Measurements from ENCODE around the gene SHPK. TPM values are rescaled to one million over a fixed set of nuclear protein-coding genes. Genes with fewer than 3 reads are reported as not detected.

The SHPK gene
- total and polyA plus RNA-seq, 8 donors: 10.4 to 16.8 (median 13.8) TPM

DNA sequence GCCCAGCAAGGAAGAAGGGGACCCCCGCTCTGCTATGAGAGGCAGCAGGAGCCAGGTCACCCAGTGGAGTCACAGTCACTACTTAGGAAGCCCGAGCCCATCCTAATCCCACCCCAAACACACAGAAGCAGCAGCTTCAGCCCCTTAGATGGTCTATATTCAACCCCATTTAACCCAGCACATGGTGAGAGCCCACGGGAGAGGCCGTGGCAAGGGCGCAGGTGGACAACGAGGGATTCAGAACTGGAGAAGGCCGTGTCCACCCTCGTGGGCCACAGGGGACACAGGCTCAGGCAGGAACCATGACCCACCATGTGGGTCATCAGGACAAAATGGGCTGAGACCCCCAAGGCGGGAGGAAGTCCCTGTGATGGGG is 76.8 kb downstream of the SHPK start:
- Histone ChIP-seq H3K4me3 (no peak overlapping the region), H3K27ac (no peak overlapping the region), H3K27me3 (peaks cover 0 to 44% of the 10 kb centered on the region in 2 donors), H3K36me3 (no peaks in the 10 kb centered on the region), H3K4me1 (no peaks in the 10 kb centered on the region), H3K9me3 (no peaks in the 10 kb centered on the region)
- ATAC-seq (no peak), DNase-seq (no peak)
- intact Hi-C loops (cut with DNase I): no loop called here
- TF ChIP-seq, protein P1, sequence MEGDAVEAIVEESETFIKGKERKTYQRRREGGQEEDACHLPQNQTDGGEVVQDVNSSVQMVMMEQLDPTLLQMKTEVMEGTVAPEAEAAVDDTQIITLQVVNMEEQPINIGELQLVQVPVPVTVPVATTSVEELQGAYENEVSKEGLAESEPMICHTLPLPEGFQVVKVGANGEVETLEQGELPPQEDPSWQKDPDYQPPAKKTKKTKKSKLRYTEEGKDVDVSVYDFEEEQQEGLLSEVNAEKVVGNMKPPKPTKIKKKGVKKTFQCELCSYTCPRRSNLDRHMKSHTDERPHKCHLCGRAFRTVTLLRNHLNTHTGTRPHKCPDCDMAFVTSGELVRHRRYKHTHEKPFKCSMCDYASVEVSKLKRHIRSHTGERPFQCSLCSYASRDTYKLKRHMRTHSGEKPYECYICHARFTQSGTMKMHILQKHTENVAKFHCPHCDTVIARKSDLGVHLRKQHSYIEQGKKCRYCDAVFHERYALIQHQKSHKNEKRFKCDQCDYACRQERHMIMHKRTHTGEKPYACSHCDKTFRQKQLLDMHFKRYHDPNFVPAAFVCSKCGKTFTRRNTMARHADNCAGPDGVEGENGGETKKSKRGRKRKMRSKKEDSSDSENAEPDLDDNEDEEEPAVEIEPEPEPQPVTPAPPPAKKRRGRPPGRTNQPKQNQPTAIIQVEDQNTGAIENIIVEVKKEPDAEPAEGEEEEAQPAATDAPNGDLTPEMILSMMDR (IDR thresholded peaks at IDR 0.05): no peak

DNA sequence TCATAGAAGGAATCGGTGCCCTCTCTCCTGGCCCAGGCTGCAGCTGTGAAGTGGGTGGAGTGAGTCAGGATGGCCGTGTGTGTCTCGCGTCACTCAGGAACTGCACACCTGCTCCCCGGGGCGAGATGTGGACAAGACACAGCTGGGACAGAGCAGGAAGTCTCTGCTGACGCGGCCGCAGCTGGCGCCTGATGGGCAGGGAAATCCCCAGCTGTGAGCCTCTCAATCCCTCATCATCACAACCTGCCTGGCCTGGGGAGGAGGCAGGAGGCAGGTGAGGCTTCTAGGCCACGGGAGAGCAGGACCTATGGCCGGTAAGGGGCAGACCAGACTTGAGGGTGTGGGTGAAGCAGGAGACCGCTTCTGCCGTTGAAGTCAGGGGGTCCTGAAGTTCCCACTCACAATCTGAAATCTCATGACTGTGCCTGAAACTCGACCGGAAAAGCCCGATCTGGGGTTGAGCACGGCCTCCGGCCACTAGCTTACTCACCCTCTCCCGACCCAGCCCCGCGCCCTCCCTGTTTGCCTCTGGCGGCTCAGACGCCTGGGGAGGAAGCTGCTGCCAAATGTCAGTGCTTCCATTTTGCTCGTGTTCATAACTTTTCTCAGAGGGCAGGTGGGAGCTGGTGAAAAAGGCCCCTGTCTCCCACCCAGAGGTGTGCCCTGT is 77.3 kb downstream of the SHPK start:
- H3K27me3 ChIP-seq: peaks cover 0 to 49% of the 10 kb centered on the region in 2 donors
- intact Hi-C loops (cut with DNase I): no loop called here
- H3K4me3 ChIP-seq: no peak overlapping the region

More for the DNA sequence above, 77.3 kb downstream of the SHPK start:
- H3K27ac ChIP-seq: no peak overlapping the region
- ATAC-seq (peak; percentile 26), DNase-seq (peak in 2 of 4 donors; percentile 27 to 48)
- no peaks in the 10 kb centered on the region for H3K36me3 ChIP-seq
- H3K4me1 ChIP-seq: no peaks in the 10 kb centered on the region
- TF ChIP-seq, protein P1 (IDR thresholded peaks at IDR 0.05): no peak
- no peaks in the 10 kb centered on the region for H3K9me3 ChIP-seq

Other genes with a start within 250 kb of the SHPK start
- under 1 TPM; 0.24 to 0.87 TPM for gene OR3A2, start 249.9 kb downstream of the SHPK start, total RNA-seq
- gene OR3A2, start 249.9 kb downstream of the SHPK start, polyA plus RNA-seq (ENCODE audit: insufficient read length in 6 of 6): under 1 TPM; 0.08 to 0.77 (median 0.13) TPM
- not detected for gene OR1E1, start 237.8 kb downstream of the SHPK start, total RNA-seq
- under 1 TPM in 1 of 6 donors, not detected in 5; 0.13 TPM for gene OR1E1, start 237.8 kb downstream of the SHPK start, polyA plus RNA-seq (ENCODE audit: insufficient read length in 6 of 6)
- not detected for gene OR3A3, start 224.9 kb downstream of the SHPK start, total RNA-seq
- gene OR3A3, start 224.9 kb downstream of the SHPK start, polyA plus RNA-seq (ENCODE audit: insufficient read length in 6 of 6): under 1 TPM in 3 of 6 donors, not detected in 3; 0.06 to 0.09 (median 0.07) TPM
- not detected for gene OR1E2, start 202.4 kb downstream of the SHPK start, total RNA-seq
- not detected for gene OR1E2, start 202.4 kb downstream of the SHPK start, polyA plus RNA-seq (ENCODE audit: insufficient read length in 6 of 6)
- 1 to 10 TPM in 1 of 2 donors, under 1 TPM in 1; 0.26 to 1.4 TPM for gene SPATA22, start 164.4 kb downstream of the SHPK start, total RNA-seq
- 1 to 10 TPM in 1 of 6 donors, under 1 TPM in 4, not detected in 1; 0.25 to 1.0 (median 0.40) TPM for gene SPATA22, start 164.4 kb downstream of the SHPK start, polyA plus RNA-seq (ENCODE audit: insufficient read length in 6 of 6)
- 1 to 10 TPM; 6.5 to 7.1 TPM for gene ASPA, start 160.3 kb downstream of the SHPK start, total RNA-seq
- gene ASPA, start 160.3 kb downstream of the SHPK start, polyA plus RNA-seq (ENCODE audit: insufficient read length in 6 of 6): 10 to 100 TPM; 36.0 to 68.9 (median 48.5) TPM
- gene TRPV3, start 78.4 kb downstream of the SHPK start, total RNA-seq: under 1 TPM; 0.55 to 0.58 TPM
- gene TRPV3, start 78.4 kb downstream of the SHPK start, polyA plus RNA-seq (ENCODE audit: insufficient read length in 6 of 6): 1 to 10 TPM; 1.6 to 4.2 (median 2.2) TPM
- 1 to 10 TPM; 3.3 to 3.7 TPM for gene TRPV1, start 26.8 kb downstream of the SHPK start, total RNA-seq
- 10 to 100 TPM in 3 of 6 donors, 1 to 10 TPM in 3; 9.3 to 11.1 (median 10.0) TPM for gene TRPV1, start 26.8 kb downstream of the SHPK start, polyA plus RNA-seq (ENCODE audit: insufficient read length in 6 of 6)
- gene CTNS, start 510 bp upstream of the SHPK start, total RNA-seq: 10 to 100 TPM; 20.1 to 30.6 TPM
- 10 to 100 TPM in 5 of 6 donors, 1 to 10 TPM in 1; 8.7 to 14.2 (median 12.1) TPM for gene CTNS, start 510 bp upstream of the SHPK start, polyA plus RNA-seq (ENCODE audit: insufficient read length in 6 of 6)
- gene TAX1BP3, start 32.3 kb upstream of the SHPK start, total RNA-seq: 100 to 1,000 TPM; 143 to 194 TPM
- 10 to 100 TPM; 65.2 to 98.9 (median 84.7) TPM for gene TAX1BP3, start 32.3 kb upstream of the SHPK start, polyA plus RNA-seq (ENCODE audit: insufficient read length in 6 of 6)
- 10 to 100 TPM; 33.0 to 37.6 TPM for gene EMC6, start 32.6 kb upstream of the SHPK start, total RNA-seq
- gene EMC6, start 32.6 kb upstream of the SHPK start, polyA plus RNA-seq (ENCODE audit: insufficient read length in 6 of 6): 10 to 100 TPM; 15.9 to 26.0 (median 19.0) TPM
- 1 to 10 TPM; 1.1 to 2.1 TPM for gene P2RX5, start 59.9 kb upstream of the SHPK start, total RNA-seq
- under 1 TPM; 0.16 to 0.63 (median 0.33) TPM for gene P2RX5, start 59.9 kb upstream of the SHPK start, polyA plus RNA-seq (ENCODE audit: insufficient read length in 6 of 6)
- gene HASPIN, start 87.7 kb upstream of the SHPK start, total RNA-seq: 1 to 10 TPM; 1.9 TPM
- 1 to 10 TPM; 2.2 to 4.5 (median 2.8) TPM for gene HASPIN, start 87.7 kb upstream of the SHPK start, polyA plus RNA-seq (ENCODE audit: insufficient read length in 6 of 6)
- 10 to 100 TPM; 21.0 to 30.5 TPM for gene ITGAE, start 164.9 kb upstream of the SHPK start, total RNA-seq
- gene ITGAE, start 164.9 kb upstream of the SHPK start, polyA plus RNA-seq (ENCODE audit: insufficient read length in 6 of 6): 10 to 100 TPM; 39.7 to 46.1 (median 42.0) TPM
- gene NCBP3, start 210.0 kb upstream of the SHPK start, total RNA-seq: 10 to 100 TPM; 30.6 to 31.8 TPM
- 100 to 1,000 TPM in 5 of 6 donors, 10 to 100 TPM in 1; 80.1 to 112 (median 105) TPM for gene NCBP3, start 210.0 kb upstream of the SHPK start, polyA plus RNA-seq (ENCODE audit: insufficient read length in 6 of 6)

Measured in left lung (tissue), 10 donors.